ENCODE results near the gene AHRR.

AHRR gene

GRCh38 chr5:431001-431710 lies 109.6 kb downstream of the AHRR start:
- DNase-seq: peak; percentile 68

- DNase-seq: no peak
Measured at GRCh38 chr5:431711-432050, 110.2 kb downstream of the AHRR start.

DNA sequence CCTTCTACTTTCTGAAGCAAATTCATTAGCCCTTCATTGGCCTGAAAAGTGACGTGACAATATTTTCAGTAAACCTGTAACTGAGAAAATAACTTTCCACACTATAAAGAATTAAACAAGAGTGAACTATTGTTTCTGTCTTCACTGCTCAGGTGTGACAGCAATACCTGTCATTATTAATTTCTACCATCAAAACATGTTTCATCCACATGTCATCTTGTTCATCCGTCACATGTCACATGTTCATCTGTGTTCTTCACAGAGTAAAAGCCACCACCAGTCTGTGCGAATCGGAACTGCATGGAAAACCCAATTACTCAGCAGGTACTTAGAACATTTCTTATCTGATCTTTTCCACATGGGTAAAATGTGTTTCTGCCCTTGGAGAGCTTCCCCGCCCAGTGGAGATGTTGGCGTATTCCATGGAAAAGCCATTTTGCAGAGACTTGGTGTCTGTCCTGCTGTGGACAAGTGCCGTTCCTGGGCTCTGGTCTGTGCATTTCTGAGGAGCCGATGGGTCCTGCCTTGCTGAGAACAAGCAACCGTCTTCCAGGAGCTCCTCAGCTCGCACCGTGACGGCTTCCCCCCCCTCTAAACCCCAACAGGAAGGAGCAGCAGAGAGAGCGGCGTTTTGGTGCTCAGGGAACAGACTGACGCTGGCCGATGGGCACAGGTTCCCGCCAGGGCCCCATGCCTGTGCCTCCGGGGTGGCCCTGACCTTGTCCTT lies 110.8 kb downstream of the AHRR start:
- DNase-seq: no peak

DNA sequence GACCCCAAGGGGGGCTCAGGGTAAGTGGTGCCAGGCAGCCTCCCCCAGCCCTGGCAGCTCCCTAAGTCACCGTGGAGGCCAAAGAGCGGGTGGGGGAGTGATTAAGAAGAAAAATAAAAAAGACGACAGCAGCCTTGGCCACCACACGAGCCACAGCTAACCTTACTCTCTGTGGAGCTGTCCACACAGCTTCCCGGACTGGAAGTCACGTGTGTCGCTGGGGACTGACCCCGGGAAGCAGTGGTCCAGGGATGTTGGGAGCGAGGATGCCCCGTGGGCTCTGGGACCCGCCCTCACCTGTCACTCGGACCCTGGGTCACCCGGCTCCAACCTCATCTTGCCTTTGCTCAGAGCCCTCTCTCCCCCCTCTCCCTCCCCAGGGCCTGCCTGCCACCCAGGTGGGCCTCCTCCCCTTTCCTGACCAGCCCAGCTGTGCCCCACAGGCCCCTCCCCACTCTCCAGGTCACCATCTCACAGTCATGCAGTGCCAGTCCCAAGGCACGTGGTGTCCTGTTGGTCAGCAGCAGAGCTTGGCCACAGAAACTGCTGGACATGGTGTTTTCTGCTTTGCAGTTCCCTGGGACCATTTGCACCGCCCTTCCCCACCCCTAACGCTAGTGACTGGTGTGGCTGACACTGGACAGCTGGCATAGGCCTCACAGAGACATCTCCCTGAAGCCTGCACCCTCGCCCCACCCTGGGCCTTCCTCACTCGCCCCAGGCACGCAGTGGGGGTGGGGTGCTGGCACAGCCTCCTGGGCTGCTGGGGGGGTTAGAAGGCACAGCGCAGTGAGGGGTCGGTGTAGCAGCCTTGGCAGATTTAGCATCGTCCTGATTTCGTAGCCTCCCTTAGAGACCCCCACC lies 111.6 kb downstream of the AHRR start:
- no peak for DNase-seq

DNA sequence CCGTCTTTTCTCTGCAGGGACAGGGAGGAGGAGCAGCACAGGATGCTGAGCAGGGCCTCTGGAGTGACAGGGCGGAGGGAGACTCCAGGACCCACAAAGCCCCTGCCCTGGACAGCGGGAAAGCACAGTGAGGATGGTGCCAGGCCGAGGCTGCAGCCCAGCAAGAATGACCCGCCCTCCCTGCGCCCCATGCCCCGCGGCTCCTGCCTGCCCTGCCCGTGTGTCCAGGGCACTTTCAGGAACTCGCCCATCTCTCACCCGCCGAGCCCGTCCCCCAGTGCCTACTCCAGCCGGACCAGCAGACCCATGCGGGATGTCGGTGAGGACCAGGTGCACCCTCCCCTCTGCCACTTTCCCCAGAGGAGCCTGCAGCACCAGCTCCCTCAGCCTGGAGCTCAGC lies 112.3 kb downstream of the AHRR start:
- no peak for DNase-seq

- no peak for DNase-seq
Measured at GRCh38 chr5:434443-435146, 113.1 kb downstream of the AHRR start.

GRCh38 chr5:435156-435790 lies 113.8 kb downstream of the AHRR start:
- DNase-seq: no peak

GRCh38 chr5:435961-436640 lies 114.6 kb downstream of the AHRR start:
- no peak for DNase-seq

GRCh38 chr5:436641-436975 lies 115.1 kb downstream of the AHRR start:
- DNase-seq: no peak

GRCh38 chr5:437281-437771 lies 115.8 kb downstream of the AHRR start:
- DNase-seq: no peak

DNA sequence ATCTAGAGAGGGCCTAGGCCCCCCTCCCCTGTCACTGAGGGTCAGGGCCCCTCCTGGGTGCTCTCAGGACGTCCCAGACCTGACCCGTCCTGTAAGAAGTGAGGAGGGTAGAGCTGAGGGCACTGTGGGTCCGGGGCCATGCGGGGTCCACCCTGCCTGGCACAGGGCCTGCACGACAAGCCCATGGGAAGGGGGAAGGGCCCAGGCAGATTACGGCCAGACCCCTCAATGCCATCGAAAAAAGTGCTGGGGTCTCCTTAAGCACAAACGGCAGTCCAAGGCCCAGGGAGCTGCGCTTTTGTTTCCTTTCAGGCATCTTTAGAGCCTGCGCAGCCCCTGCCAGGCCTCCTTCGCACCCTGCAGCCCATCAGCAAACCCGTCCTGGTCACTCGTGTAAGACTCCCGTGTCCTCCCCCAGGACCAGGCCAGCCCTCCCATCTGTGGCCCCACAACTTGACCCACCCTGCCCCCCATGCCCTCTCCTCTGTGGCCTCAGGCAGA lies 117.0 kb downstream of the AHRR start:
- DNase-seq: no peak

- no peak for DNase-seq
Measured at GRCh38 chr5:439181-439580, 117.7 kb downstream of the AHRR start.

- DNase-seq: no peak
Measured at GRCh38 chr5:439636-440035, 118.1 kb downstream of the AHRR start.

GRCh38 chr5:440401-441201 lies 119.1 kb downstream of the AHRR start:
- DNase-seq: no peak

GRCh38 chr5:441996-442334 lies 120.5 kb downstream of the AHRR start:
- DNase-seq: no peak

GRCh38 chr5:442335-443238 lies 121.1 kb downstream of the AHRR start, which contains the start of gene EXOC3:
Gene EXOC3 (plus strand): TSS chr5:443176. CDS start chr5:446206, 3,030 bp downstream.
- DNase-seq: peak; percentile 78

DNA sequence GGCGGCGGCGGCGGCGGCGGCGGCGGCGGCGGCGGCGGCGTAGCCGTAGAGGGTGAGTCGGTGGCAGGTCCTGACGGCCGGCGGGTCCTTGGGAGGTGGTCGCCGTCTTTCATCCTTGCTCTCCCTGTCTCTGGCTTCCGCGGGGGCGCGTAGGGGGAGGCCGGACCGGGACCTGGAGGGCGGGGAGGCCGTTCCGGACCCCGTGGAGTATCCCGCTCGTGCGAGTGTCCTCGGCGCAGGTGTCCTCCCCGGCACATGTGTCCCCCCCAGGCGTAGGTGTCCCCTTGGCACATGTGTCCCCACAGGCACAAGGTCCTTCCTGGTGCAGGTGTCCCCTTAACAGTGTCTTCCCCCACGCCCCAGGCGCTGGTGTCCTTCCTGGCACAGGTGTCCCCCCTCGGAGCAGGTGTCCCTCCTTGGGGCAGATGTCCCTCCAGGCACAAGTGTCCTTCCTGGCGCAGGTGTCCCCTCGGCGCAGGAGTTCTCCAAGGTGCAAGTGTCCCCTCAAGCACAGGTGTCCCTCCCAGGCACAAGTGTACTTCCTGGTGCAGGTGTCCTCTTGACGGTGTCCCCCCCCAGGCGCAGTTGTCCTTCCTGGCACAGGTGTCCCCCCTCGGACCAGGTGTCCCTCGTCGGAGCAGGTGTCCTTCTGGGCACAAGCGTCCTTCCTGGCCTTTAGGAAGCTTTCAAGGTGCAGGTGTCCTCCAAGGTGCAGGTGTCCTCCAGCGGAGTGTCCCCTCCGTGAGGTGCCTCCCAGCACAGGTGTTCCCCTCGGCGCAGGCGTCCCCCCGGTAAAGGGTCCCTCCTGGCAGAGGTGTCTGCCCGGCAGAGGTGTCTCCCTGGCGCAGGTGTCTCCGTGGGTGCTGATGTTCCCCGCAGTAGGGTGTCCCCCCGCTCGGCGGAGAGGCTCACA lies 122.0 kb downstream of the AHRR start:
- peak; percentile 29 for DNase-seq

GRCh38 chr5:444226-444625 lies 122.7 kb downstream of the AHRR start:
- DNase-seq: no peak

GRCh38 chr5:445591-445990 lies 124.1 kb downstream of the AHRR start:
- no peak for DNase-seq

Data from stimulated activated CD4-positive, alpha-beta T cell treated with anti-CD3 and anti-CD28 coated beads, Interleukin-4, amount 100 ng/mL, for 1 hour (primary cell).